ENCODE results near the gene GIT2. TPM values are rescaled to one million over a fixed set of nuclear protein-coding genes. Genes with fewer than 3 reads are reported as not detected.

GIT2 gene
- total RNA-seq, 1 donor from 2014 or later, result 89.1 TPM

GRCh38 chr12:110037315-110037714, 41.1 kb upstream of the GIT2 start:
- Mint-ChIP-seq H3K4me3 (ENCODE audit: unreplicated experiment) (no peak overlapping the region), H3K27me3 (ENCODE audit: unreplicated experiment) (peaks cover 5% of the 10 kb centered on the region), H3K9me3 (ENCODE audit: unreplicated experiment) (no peaks in the 10 kb centered on the region), H3K36me3 (ENCODE audit: low read depth, unreplicated experiment) (peaks cover 54% of the 10 kb centered on the region), H3K4me1 (ENCODE audit: unreplicated experiment) (peaks cover 28% of the 10 kb centered on the region), H3K27ac (ENCODE audit: unreplicated experiment) (no peak overlapping the region)
- no peak for TF ChIP-seq CTCF (IDR thresholded peaks at IDR 0.05; ENCODE audit: unreplicated experiment)
- DNase-seq (ENCODE audit: low spot score), result no peak

GRCh38 chr12:110035534-110036104, 39.5 kb upstream of the GIT2 start:
- H3K4me3 Mint-ChIP-seq (ENCODE audit: unreplicated experiment), result peak overlapping the region; percentile 69
- peaks cover 51% of the 10 kb centered on the region for H3K36me3 Mint-ChIP-seq (ENCODE audit: low read depth, unreplicated experiment)
- H3K27ac Mint-ChIP-seq (ENCODE audit: unreplicated experiment), result no peak overlapping the region

GRCh38 chr12:110033888-110034287, 37.7 kb upstream of the GIT2 start:
- Mint-ChIP-seq H3K9me3 (ENCODE audit: unreplicated experiment) (no peaks in the 10 kb centered on the region), H3K27me3 (ENCODE audit: unreplicated experiment) (peaks cover 2% of the 10 kb centered on the region), H3K36me3 (ENCODE audit: low read depth, unreplicated experiment) (peaks cover 52% of the 10 kb centered on the region), H3K4me3 (ENCODE audit: unreplicated experiment) (no peak overlapping the region), H3K4me1 (ENCODE audit: unreplicated experiment) (peaks cover 3% of the 10 kb centered on the region), H3K27ac (ENCODE audit: unreplicated experiment) (no peak overlapping the region)
- no peak for TF ChIP-seq CTCF (IDR thresholded peaks at IDR 0.05; ENCODE audit: unreplicated experiment)
- DNase-seq (ENCODE audit: low spot score), result no peak

More at GRCh38 chr12:110035534-110036104, 39.5 kb upstream of the GIT2 start:
- Mint-ChIP-seq H3K9me3 (ENCODE audit: unreplicated experiment) (no peaks in the 10 kb centered on the region), H3K4me1 (ENCODE audit: unreplicated experiment) (peaks cover 20% of the 10 kb centered on the region), H3K27me3 (ENCODE audit: unreplicated experiment) (peaks cover 5% of the 10 kb centered on the region)
- TF ChIP-seq CTCF (IDR thresholded peaks at IDR 0.05; ENCODE audit: unreplicated experiment), result no peak
- no peak for DNase-seq (ENCODE audit: low spot score)

- H3K4me1 Mint-ChIP-seq (ENCODE audit: unreplicated experiment), result no peaks in the 10 kb centered on the region
- TF ChIP-seq CTCF (IDR thresholded peaks at IDR 0.05; ENCODE audit: unreplicated experiment), result no peak
- H3K36me3 Mint-ChIP-seq (ENCODE audit: low read depth, unreplicated experiment), result peaks cover 34% of the 10 kb centered on the region
- no peaks in the 10 kb centered on the region for H3K27me3 Mint-ChIP-seq (ENCODE audit: unreplicated experiment)
- peak overlapping the region; percentile 10 for H3K4me3 Mint-ChIP-seq (ENCODE audit: unreplicated experiment)
- H3K27ac Mint-ChIP-seq (ENCODE audit: unreplicated experiment), result no peak overlapping the region
- no peak for DNase-seq (ENCODE audit: low spot score)
- no peaks in the 10 kb centered on the region for H3K9me3 Mint-ChIP-seq (ENCODE audit: unreplicated experiment)
Observed at GRCh38 chr12:110029290-110029815, 33.2 kb upstream of the GIT2 start.

GRCh38 chr12:110028323-110028722, 32.2 kb upstream of the GIT2 start:
- peaks cover 5% of the 10 kb centered on the region for H3K4me1 Mint-ChIP-seq (ENCODE audit: unreplicated experiment)
- H3K36me3 Mint-ChIP-seq (ENCODE audit: low read depth, unreplicated experiment), result peaks cover 31% of the 10 kb centered on the region
- H3K9me3 Mint-ChIP-seq (ENCODE audit: unreplicated experiment), result no peaks in the 10 kb centered on the region
- H3K27me3 Mint-ChIP-seq (ENCODE audit: unreplicated experiment), result peaks cover 2% of the 10 kb centered on the region
- no peak overlapping the region for H3K27ac Mint-ChIP-seq (ENCODE audit: unreplicated experiment)
- no peak for DNase-seq (ENCODE audit: low spot score)
- H3K4me3 Mint-ChIP-seq (ENCODE audit: unreplicated experiment), result no peak overlapping the region
- TF ChIP-seq CTCF (IDR thresholded peaks at IDR 0.05; ENCODE audit: unreplicated experiment), result no peak
